ENCODE measurements around the gene PILRA.
A peak's percentile ranks its signal among the peaks of the same experiment; 100 is the strongest.
"Not testable (repeated sequence)": the region's sequence is repeated elsewhere in the genome, so short reads cannot be mapped to it uniquely, and the experiment has no call there.

PILRA gene

DNA sequence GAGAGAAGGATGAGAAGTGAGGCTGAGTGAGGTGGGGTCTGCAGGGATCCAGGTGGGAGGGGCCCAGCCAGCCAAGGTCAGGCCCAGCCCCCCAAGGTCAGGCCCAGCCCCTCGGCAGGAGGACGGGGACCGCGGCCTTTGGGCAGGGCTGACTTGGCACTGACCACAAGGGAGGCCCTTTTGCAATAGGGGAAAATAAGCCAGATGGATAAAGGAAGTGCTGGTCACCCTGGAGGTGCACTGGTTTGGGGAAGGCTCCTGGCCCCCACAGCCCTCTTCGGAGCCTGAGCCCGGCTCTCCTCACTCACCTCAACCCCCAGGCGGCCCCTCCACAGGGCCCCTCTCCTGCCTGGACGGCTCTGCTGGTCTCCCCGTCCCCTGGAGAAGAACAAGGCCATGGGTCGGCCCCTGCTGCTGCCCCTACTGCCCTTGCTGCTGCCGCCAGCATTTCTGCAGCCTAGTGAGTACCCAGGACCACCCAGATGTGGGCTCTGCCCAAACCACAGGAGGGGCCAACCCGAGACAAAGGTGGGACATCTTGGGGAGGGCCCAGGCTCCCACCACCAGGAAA, at the start of gene PILRA:
Gene PILRA, plus strand, starts transcription at position 227 of the 571 bp plus-strand sequence. Its CDS starts 170 bp downstream, at position 397.
- DNase-seq: no peak

DNA sequence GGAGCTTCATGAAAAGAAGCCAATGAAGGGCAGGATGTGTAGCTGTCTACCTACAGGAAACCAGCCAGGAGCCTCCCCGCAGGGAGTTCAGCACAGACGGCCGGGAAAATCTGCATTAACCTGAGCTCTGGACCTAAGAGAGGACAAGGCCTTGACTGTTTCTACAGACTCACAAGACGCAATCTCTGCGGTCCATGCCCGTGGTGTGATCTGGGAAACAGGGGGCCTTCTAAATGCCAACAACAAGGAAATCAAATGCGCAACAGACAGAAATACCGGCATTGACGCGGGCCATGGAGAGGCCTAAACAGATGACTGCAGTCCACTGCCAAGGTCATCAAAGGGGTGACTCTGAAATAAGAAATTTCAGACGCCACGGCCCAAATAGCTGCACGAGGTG, 49.1 kb upstream of the PILRA start:
- DNase-seq: not testable (repeated sequence)

DNA sequence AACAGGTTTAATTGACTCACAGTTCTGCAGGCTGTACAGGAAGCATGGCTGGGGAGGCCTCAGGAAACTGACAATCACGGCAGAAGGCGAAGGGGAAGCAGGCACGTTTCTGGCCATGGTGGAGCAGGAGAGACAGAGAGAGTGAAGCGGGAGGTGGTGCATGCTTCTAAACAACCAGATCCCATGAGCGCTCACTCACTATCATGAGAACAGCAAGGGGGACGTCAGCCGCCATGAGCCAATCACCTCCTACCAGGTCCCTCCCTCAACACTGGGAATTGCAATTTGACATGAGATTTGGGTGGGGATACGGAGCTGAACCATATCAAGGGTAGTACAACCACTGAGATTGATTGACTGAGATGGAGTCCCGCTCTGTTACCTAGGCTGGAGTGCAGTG, 47.6 kb upstream of the PILRA start:
- DNase-seq: not testable (repeated sequence)

DNA sequence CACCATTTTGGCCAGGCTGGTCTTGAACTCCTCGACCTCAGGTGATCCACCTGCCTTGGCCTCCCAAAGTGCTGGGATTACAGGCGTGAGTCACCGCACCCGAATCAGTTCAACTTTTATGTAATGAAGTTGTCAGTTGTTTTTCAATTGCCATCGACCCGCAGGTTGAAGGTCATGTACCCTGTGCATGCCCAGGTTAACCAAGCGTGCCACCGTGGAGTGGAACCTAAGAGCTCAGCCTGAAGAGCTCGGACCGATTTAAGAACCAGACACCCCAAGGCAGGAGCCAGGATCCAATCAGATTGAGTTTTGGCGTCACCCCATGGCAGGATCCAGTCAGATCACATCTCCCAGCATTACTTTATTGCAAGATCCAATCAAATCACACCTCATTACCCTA, 46.4 kb upstream of the PILRA start:
- not testable (repeated sequence) for DNase-seq

DNA sequence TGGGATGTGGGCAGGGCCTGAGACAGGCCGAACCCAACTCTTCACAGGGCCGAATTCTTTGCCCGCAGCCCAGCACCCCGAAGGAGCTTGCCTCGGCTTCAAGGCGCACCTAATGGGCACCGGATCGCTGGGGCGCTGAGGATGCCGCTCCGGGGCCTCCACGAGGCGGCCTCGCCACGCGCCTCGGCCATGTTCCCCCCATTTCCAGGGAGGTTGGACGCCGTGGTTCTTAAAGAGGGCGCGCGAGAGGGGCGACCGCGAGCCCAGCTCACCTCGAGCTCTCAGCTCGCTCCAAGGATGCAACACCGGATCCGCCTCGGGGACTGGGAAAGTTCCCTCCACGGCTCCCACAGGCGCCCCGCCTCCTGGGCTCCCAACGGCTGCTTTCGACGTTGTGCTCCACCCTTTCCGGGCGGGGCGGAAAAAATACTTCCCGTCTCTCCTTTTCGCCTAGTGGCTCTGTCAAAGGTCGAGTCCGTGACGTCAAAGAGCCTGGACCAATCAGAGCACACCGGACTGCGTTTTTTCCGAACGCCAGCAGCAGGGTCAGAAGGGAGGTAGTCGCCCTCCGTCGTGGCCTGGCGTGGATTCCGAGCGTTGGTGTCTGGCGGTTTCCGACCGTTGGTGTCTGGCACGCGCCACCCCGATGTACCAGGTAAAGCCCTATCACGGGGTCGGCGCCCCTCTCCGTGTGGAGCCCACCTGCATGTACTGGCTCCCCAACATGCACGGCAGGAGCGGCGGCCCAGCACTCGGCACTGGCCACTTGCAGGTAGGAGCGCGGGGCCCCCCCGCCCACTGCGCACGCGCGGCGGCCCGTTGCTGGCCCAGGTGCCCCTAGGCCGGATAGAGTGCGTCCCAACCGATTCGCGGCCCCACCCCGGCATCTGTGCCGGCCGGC, 37.5 kb upstream of the PILRA start:
- DNase-seq: peak; percentile 81

DNA sequence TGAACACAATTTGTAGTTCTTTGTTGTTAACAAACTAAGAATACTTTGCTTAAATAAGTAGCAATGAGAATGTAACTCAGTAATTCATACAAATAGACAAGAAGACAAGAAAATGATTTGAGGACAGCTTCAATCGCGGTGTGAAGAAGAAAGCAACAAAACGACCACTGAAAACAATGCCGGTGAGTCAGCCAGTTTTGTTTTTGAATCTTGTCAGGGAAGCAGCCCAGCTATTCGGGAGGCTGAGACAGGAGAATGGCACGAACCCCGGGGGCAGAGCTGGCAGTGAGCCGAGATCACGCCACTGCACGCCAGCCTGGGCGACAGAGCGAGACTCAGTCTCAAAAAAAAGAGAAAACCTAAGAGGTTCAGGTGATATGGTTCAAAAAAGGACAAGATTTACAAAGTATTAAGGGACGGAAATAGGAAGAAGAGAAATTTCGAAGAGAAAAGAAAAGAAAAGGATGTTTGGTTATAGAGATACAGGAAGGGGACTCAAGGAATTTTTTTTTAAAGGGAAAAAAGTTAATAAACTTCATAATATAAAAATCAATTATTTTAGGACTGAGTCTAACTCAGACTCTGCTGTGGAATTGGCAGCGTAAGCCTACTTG, 35.1 kb upstream of the PILRA start:
- DNase-seq: not testable (repeated sequence)

DNA sequence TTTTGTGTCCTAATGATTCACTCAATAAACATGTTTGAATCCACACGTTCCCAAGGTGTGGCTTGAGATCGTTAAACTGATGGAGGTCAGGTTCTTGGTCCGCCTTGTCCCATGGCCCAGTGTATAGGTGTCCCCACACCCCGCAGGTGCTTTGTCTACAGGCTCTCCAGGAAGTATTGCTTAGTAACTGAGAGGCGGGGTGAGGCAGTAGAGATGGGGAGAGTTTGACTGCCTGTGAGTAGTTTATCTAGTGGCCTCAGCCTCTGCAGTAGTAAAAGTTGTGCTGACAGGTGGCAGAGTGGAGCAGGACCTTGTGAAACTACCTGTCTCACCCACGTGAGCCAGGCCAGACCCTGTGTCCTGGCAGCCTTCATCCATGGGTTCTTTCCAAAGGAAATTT, 32.0 kb upstream of the PILRA start:
- DNase-seq: not testable (repeated sequence)

DNA sequence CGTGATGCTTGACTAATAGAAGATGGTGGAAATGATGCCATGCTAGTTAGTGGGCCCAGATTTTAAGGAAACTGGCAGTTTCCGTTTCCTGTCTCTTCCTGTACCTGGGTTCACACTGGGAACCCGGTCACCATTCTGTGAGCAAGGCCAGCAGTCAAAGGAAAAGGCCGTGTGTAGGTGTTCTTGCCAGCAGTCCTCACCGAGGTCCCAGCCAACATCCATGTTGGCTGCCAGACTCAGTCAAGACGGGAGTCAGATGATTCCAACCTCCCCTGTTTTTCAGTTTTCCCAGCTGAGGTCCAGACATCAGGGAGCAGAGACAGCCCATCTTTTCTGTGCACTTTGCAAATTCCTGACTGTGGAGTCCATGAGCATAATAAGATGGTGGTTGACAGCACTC, 30.5 kb upstream of the PILRA start:
- no peak for DNase-seq

DNA sequence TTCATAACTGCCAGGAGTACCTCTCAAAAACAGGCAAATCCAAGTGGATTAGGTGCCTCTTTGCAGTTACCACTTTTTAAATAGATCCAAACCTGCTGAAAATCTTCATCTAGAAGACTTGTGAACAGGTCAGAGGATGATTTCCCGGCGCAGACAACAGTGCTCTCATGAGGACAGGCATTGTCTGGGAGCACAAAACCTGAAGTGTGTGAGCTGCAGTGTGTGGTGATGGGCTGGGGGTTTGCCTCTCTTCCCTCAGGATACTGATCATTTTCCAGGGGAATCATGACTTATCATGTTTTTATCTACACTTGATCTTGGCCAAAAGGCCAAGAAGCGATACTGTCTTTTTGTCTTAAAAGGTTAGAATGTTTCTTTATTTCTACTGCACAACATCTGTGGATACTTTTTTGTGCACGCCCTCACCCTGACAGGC, 29.1 kb upstream of the PILRA start:
- DNase-seq: not testable (repeated sequence)

DNA sequence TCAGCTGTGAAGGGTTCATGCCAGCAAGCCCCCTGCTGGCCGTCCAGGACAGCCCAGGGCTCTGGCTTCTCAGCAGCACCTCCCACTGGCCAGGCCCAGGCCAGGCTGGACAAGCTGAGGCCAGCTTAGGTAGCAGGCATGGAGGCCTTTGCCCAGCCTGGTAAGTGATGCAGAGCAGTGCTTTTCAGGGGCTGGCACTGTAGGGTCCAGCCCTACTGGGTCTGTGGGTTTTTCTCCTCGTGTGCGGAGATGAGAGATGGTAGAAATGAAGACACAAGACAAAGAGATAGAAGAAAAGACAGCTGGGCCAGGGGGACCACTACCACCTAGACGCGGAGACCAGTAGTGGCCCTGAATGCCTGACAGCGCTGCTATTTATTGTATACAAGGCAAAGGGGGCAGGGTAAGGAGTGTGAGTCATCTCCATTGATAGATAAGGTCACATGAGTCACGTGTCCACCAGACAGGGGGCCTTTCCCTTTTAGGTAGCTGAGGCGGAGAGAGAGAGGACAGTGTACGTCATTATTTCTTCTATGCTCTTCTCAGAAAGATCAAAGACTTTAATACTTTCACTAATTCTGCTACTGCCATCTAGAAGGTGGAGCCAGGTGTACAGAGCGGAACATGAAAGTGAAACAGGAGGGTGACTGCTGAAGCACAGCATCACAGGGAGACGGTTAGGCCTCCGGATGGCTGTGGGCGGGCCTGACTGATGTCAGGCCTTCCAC, 28.6 kb upstream of the PILRA start:
- peak; percentile 82 for DNase-seq

DNA sequence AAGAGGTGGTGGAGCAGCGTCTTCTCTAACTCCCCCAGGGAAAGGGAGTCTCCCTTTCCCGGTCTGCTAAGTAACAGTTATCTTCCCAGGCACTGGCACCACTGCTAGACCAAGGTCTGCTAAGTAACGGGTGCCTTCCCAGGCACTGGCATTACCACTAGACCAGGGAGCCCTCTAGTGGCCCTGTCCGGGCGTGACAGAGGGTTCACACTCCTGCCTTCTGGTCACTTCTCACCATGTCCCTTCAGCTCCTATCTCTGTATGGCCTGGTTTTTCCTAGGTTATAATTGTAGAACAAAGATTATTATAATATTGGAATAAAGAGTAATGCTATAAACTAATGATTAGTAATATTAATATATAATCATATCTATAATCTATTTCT, 28.0 kb upstream of the PILRA start:
- DNase-seq: peak; percentile 63

DNA sequence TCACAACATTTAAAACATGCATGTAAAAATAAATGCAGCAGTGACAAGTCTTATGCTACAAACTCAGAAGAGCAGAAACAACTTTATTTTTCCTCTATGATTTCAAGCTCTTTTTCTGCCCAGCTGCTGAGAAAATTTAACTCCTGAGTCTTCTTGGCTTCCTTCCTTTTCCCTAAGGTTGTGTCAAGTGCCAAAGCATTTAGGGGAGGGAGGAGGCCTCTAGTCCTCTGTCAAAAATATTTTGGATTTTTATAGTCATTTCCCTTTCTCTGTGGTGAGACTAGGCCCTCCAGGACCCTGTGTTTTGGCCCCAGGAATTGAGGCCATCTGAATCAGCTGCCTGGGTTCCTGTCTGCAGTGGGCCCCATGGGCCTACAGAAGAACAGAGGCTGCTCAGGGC, 26.4 kb upstream of the PILRA start:
- DNase-seq: no peak

DNA sequence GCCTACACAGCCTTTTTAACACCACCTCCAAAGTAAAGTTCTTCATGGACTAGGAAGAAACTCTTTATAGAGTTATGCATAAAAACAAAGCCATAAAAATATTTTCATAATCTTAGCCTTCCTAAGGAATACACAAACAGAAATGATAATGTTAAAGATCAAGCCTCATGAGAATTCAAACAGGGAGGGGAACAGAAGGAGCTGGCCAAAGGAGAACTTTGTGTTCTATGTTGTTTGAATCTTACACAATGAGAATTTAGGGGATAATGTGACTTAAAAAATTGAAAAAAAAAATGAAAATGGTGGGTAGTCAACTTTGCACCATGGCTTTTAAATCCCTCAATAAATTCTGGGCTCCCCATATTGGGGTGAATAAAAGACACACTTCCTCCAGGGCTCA, 24.5 kb upstream of the PILRA start:
- no peak for DNase-seq

DNA sequence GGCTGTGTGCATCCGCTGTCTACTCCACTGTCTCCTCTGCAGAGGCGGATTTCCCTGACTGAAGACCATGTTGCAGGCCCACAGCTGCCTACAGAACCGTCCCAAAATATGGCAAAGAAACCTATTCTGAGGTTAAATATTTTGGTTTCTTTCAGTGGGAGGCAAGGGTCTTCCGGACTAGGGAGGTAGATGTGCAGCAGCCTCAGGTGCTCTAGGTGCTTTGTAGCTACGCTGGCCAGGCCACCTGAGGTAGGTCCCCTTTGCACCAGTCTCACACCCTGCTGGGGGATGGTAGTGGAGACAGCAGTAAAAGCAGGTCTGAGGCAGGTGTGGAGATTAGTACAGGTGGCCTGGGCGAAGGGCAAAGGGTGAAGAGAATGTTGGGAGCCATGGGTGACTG, 23.5 kb upstream of the PILRA start:
- DNase-seq: no peak

DNA sequence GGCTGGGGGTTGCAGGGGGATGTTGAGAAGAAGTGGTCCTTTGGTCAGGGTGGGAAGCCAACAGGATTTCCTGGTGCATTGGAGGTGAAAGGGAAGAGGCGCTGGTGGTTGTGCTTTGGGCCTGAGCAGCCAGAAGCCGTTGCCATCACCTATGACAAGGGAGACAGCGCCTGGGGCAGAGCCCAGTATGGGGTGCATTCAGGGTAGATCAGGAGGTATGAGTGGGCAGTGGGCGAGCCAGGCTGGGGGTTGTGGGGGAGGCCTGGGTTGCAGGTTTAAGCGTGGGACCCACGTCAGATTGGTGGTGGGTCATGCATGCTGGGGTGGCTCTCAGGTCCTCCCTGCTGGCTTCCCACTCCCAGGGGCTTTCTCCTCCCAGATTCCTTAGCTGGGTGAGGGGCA, 21.6 kb upstream of the PILRA start:
- no peak for DNase-seq

DNA sequence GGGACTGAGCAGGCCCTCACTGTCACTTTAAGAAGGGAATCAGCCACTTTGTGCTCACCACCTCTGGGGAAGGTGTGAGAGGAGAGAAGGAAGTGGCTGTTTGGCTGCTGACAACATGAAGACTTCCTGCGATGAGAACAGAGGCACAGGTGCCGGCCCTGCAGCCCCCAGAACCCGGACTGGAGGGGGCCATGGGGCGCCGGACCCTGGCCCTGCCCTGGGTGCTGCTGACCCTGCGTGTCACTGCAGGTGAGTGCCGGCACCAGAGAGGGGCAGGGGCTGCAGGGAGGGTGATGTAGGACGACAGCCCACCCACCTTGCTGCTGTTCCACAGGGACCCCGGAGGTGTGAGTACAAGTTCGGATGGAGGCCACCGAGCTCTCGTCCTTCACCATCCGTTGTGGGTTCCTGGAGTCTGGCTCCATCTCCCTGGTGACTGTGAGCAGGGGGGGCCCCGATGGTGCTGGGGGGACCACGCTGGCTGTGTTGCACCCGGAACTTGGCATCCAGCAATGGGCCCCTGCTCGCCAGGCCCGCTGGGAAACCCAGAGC, 21.0 kb upstream of the PILRA start:
- not testable (repeated sequence) for DNase-seq

DNA sequence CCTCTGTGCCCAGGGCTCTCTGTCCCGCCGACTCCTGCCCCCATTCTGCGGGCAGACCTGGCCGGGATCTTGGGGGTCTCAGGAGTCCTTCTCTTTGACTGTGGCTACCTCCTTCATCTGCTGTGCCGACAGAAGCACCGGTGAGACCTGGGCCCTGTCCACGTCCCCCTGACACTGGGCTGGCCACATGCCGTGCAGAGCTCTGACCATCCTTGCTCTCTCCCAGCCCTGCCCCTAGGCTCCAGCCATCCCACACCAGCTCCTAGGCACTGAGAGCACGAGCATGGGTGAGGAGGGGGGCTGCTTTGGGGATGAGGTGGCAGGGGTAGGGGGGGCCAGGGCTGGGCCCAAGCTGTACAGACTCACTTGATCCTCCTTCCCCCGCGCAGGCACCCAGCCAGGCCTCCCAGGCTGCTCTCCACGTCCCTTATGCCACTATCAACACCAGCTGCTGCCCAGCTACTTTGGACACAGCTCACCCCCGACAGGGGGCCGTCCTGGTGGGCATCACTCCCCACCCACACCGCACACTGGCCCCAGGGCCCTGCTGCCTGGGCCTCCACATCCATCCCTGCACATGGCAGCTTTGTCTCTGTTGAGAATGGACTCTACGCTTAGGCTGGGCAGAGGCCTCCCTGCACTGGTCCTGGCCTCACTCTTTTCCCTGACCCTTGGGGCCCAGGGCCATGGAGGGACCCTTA, 20.2 kb upstream of the PILRA start:
- no peak for DNase-seq

DNA sequence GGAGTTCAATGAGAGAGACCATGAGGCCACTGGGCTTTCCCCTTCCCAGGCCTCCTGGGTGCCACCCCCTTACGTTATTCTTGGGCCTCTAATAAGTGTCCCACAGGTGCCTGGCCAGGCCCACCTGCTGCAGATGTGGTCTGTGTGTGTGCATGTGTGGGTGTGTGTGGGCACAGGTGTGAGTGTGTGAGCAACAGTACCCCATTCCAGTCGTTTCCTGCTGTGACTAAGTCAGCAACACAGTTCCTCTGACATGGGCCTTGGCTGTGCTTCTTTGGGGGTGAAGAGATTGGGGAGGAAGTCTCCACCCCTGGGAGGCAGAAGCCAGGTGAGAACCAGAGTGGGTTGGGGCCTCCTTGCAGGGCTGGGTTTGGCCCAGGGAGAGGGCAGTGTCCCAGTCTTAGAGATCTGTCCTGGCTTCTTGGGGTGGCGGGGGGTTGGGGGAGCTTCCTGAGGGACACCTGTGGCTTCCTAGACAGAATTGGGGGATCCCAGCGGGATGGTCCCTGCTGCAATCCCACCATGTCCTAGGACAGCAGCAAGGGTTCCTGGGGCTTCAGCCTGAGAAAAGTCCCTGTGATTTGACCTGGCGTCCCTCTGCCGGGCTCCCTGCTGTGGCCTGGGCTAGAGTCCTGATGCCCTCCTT, 19.5 kb upstream of the PILRA start:
- peak; percentile 40 for DNase-seq

DNA sequence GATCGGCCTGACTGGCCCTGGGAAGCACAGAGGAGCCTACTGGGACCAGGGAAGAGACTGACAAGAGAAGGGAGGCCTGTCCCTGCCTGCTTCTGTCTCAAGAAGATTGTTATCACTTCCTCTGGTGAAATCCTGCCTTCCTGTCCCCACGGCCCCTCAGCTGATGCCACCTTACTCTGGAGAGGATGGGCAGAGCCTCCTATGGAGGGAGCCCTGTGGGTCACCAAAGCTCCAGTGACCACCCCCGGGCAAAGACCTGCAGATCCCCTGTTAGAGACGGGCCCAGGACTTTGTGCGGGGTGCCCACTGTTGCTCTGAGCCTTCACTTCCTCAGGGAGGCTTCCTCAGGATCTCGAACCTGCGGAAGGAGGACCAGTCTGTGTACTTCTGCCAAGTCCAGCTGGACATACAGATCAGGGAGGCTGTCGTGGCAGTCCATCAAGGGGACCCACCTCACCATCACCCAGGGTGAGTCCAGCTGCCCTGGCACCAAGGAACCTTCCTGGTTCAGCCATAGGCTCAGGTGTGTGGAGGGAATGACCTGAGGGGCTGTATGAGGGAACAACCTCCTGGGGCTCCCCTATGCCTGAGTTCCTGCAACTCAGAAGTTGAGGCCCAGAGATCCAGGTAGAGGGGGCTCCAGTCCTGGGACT, 16.7 kb upstream of the PILRA start:
- DNase-seq: no peak

DNA sequence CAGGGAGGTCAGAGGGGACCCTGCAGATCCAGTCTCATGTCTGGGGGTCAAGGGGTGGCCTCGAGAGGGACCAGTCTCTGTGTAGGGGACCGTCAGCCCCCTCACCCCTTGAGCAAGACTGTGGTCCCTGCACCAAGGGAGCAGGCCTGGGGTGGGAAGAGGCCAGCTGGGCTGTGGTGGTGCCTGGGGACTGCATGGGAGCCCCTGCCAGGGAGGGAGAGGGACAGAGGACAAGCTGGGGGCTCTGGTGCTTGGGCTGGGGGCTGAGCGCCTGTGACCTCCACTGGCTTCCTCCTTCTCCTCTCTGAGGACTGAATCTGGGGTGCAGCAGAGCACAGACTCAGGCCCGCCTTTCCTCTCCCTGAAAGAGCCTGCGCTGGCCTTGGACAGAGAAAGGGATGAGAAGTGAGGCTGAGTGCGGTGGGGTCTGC, 16.1 kb upstream of the PILRA start:
- no peak for DNase-seq
